Breast epithelium (tissue), 4 donors: ENCODE results near the gene SARS1. TPM values are rescaled to one million over a fixed set of nuclear protein-coding genes. Genes with fewer than 3 reads are reported as not detected.

ENCODE experiments used
- DNase-seq, 2 donors: peaks; one replicate each; pipeline ENCODE4 v3.0.0-alpha.2; 2019; ENCODE audit warnings: low spot score in 2 of 2
- H3K27ac ChIP-seq, 2 donors: fragments of 200-600 bp; sonication (generic) in 1 of 2; one replicate each; pipeline ENCODE4 v1.5.1; 2016 to 2019; ENCODE audit warnings: mild to moderate bottlenecking in 1 of 2
- H3K27me3 ChIP-seq, 2 donors: fragments of 200-600 bp; sonication (generic) in 1 of 2; one replicate each; pipeline versions ENCODE4 v1.5.1 to v1.6.0; 2017 to 2019; ENCODE audit warnings: control low read depth in 1 of 2, mild to moderate bottlenecking in 1 of 2
- H3K36me3 ChIP-seq: fragments of 200-600 bp; one replicate; pipeline ENCODE4 v1.5.1; 2019
- H3K4me1 ChIP-seq, 2 donors: fragments of 200-600 bp; sonication (generic); one replicate each; pipeline ENCODE4 v1.5.1; 2016 to 2019; ENCODE audit warnings: control low read depth in 1 of 2
- H3K4me3 ChIP-seq, 3 donors: fragments of 200-600 bp; sonication (generic); 1 replicate in 2 of 3; 2 replicates in 1 of 3; pipeline ENCODE4 v1.5.1; 2016 to 2019; ENCODE audit warnings: mild to moderate bottlenecking in 3 of 3, moderate library complexity in 2 of 3
- H3K9me3 ChIP-seq, 2 donors: fragments of 200-600 bp; sonication (generic) in 1 of 2; one replicate each; pipeline ENCODE4 v1.5.1; 2016 to 2019; ENCODE audit warnings: control low read depth in 1 of 2
- POLR2A ChIP-seq: fragments of 450-650 bp; IDR thresholded peaks from one replicate; pipeline ENCODE4 v1.6.1; 2016; ENCODE audit warnings: antibody characterized with exemption, mild to moderate bottlenecking, moderate library complexity
- POLR2AphosphoS5 ChIP-seq, 3 donors: sonication (generic); formaldehyde crosslinking; IDR thresholded peaks; one replicate each; pipeline ENCODE4 v1.6.1; 2017; ENCODE audit warnings: antibody characterized with exemption in 3 of 3
- intact Hi-C: fragments of 100-400 bp; cut with DNase I; formaldehyde crosslinking; loops from one replicate; pipeline ENCODE4 v1.15.1; 2023; ENCODE audit warnings: low total_unique reads
- total RNA-seq, 3 donors: library from RNA; depleted of rRNA; stranded (reverse); fragments of >200 nt; gene quantifications; one replicate each; pipeline ENCODE4 v1.1.0, GENCODE V29; 2016
- TF ChIP-seq, protein P1 (sequence below), 3 donors: fragments of 450-650 bp; IDR thresholded peaks; one replicate each; pipeline ENCODE4 v1.5.1; 2016 to 2017; ENCODE audit warnings: antibody characterized with exemption in 3 of 3, mild to moderate bottlenecking in 3 of 3, moderate library complexity in 3 of 3

SARS1 gene
- total RNA-seq, 3 donors from 2014 or later = 146 to 172 (median 161) TPM

- intact Hi-C loops = no loop called here
- peak overlapping the region; percentile 87 to 92 for H3K27ac ChIP-seq
- TF ChIP-seq POLR2A (no peak), POLR2AphosphoS5 (IDR thresholded peaks at IDR 0.05) (peak in 1 of 3 donors; percentile 60)
These were observed 61.1 kb downstream of the SARS1 start for GRCh38 chr1:109274533-109275476.

GRCh38 chr1:109275706-109276345, 62.1 kb downstream of the SARS1 start:
- Histone ChIP-seq H3K27me3 (no peaks in the 10 kb centered on the region), H3K27ac (peak overlapping the region; percentile 87 to 92), H3K9me3 (no peaks in the 10 kb centered on the region), H3K4me3 (peak overlapping the region in 1 of 3 donors; percentile 51), H3K36me3 (no peaks in the 10 kb centered on the region), H3K4me1 (peaks cover 0 to 18% of the 10 kb centered on the region in 2 donors)
- TF ChIP-seq POLR2A = no peak
- no peak for TF ChIP-seq POLR2AphosphoS5 (IDR thresholded peaks at IDR 0.05)
- TF ChIP-seq, protein P1, sequence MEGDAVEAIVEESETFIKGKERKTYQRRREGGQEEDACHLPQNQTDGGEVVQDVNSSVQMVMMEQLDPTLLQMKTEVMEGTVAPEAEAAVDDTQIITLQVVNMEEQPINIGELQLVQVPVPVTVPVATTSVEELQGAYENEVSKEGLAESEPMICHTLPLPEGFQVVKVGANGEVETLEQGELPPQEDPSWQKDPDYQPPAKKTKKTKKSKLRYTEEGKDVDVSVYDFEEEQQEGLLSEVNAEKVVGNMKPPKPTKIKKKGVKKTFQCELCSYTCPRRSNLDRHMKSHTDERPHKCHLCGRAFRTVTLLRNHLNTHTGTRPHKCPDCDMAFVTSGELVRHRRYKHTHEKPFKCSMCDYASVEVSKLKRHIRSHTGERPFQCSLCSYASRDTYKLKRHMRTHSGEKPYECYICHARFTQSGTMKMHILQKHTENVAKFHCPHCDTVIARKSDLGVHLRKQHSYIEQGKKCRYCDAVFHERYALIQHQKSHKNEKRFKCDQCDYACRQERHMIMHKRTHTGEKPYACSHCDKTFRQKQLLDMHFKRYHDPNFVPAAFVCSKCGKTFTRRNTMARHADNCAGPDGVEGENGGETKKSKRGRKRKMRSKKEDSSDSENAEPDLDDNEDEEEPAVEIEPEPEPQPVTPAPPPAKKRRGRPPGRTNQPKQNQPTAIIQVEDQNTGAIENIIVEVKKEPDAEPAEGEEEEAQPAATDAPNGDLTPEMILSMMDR (IDR thresholded peaks at IDR 0.05) = no peak
- DNase-seq = no peak
- intact Hi-C loops = no loop called here

More at GRCh38 chr1:109274533-109275476, 61.1 kb downstream of the SARS1 start:
- peak; percentile 70 to 91 for DNase-seq
- Histone ChIP-seq H3K4me3 (peak overlapping the region in 2 of 3 donors; percentile 37 to 51), H3K4me1 (peaks cover 0 to 18% of the 10 kb centered on the region in 2 donors), H3K27me3 (no peaks in the 10 kb centered on the region), H3K9me3 (no peaks in the 10 kb centered on the region), H3K36me3 (no peaks in the 10 kb centered on the region)

GRCh38 chr1:109277434-109278204, 63.9 kb downstream of the SARS1 start:
- Histone ChIP-seq H3K27ac (peak overlapping the region; percentile 81 to 87), H3K27me3 (no peaks in the 10 kb centered on the region), H3K4me1 (peaks cover 0 to 22% of the 10 kb centered on the region in 2 donors), H3K4me3 (no peak overlapping the region), H3K36me3 (no peaks in the 10 kb centered on the region), H3K9me3 (no peaks in the 10 kb centered on the region)
- no peak for TF ChIP-seq POLR2A
- TF ChIP-seq, protein P1 (IDR thresholded peaks at IDR 0.05) = peak; percentile 66 to 82 (median 79)
- peak in 1 of 2 donors; percentile 83 for DNase-seq
- intact Hi-C loops = no loop called here

- H3K4me1 ChIP-seq = peaks cover 0 to 10% of the 10 kb centered on the region in 2 donors
- no peak overlapping the region for H3K4me3 ChIP-seq
- H3K27ac ChIP-seq = no peak overlapping the region
- DNase-seq = no peak
- TF ChIP-seq POLR2A = no peak
- no peak for TF ChIP-seq POLR2AphosphoS5 (IDR thresholded peaks at IDR 0.05)
- TF ChIP-seq, protein P1 (IDR thresholded peaks at IDR 0.05) = no peak
- intact Hi-C loops = no loop called here
- H3K27me3 ChIP-seq = no peaks in the 10 kb centered on the region
- H3K9me3 ChIP-seq = no peaks in the 10 kb centered on the region
- no peaks in the 10 kb centered on the region for H3K36me3 ChIP-seq
These were observed 66.0 kb downstream of the SARS1 start for GRCh38 chr1:109279615-109280278.

GRCh38 chr1:109280862-109281261, 67.1 kb downstream of the SARS1 start:
- H3K4me3 ChIP-seq = no peak overlapping the region
- H3K27me3 ChIP-seq = no peaks in the 10 kb centered on the region
- peaks cover 0 to 3% of the 10 kb centered on the region in 2 donors for H3K4me1 ChIP-seq
- H3K36me3 ChIP-seq = no peaks in the 10 kb centered on the region
- intact Hi-C loops = no loop called here
- no peak for DNase-seq
- TF ChIP-seq POLR2A = no peak
- TF ChIP-seq, protein P1 (IDR thresholded peaks at IDR 0.05) = no peak
- TF ChIP-seq POLR2AphosphoS5 (IDR thresholded peaks at IDR 0.05) = no peak
- H3K27ac ChIP-seq = no peak overlapping the region
- H3K9me3 ChIP-seq = no peaks in the 10 kb centered on the region
